DND-41 (cell line): ENCODE data around the gene FBL.

Experiments used
- ATAC-seq: fragments of 200-7000 bp; cut with Tn5 transposase; 3 replicates; pipeline ENCODE4 v1.9.1; 2021; ENCODE audit warnings: low read depth; ENCODE audit not compliant: insufficient read depth
- DNase-seq: peaks from one replicate; pipeline ENCODE4 v3.0.0-alpha.2; 2020
- H2AFZ ChIP-seq: 2 replicates; pipeline ENCODE4 v1.6.0; 2012; ENCODE audit warnings: low read depth, low read length
- H3K27ac ChIP-seq: 2 replicates; pipeline ENCODE4 v1.5.1; 2012; ENCODE audit warnings: low read length, inconsistent platforms
- H3K27me3 ChIP-seq: fragments of 200-600 bp; sonication (generic); 2 replicates; pipeline ENCODE4 v1.6.0; 2012; ENCODE audit warnings: low read length, mild to moderate bottlenecking, inconsistent platforms; ENCODE audit not compliant: insufficient read depth, poor library complexity
- H3K36me3 ChIP-seq: 2 replicates; pipeline ENCODE4 v1.5.1; 2012; ENCODE audit warnings: low read length, inconsistent platforms; ENCODE audit not compliant: insufficient read depth
- H3K4me1 ChIP-seq: 2 replicates; pipeline ENCODE4 v1.5.1; 2012; ENCODE audit warnings: mild to moderate bottlenecking, low read length; ENCODE audit not compliant: insufficient read depth
- H3K4me2 ChIP-seq: 2 replicates; pipeline ENCODE4 v1.6.0; 2012; ENCODE audit warnings: mild to moderate bottlenecking, moderate library complexity, low read length, inconsistent platforms; ENCODE audit not compliant: insufficient read depth
- H3K4me3 ChIP-seq, 2 experiments: fragments of 200-600 bp in 1 of 2; shearing (Covaris generic) in 1 of 2; 2 replicates each; pipeline ENCODE4 v1.5.1; 2012 to 2016; ENCODE audit warnings: inconsistent platforms in 2 of 2, low read length in 2 of 2, mild to moderate bottlenecking in 2 of 2, low read depth in 1 of 2, moderate library complexity in 1 of 2
- H3K79me2 ChIP-seq: 2 replicates; pipeline ENCODE4 v1.6.0; 2012; ENCODE audit warnings: low read length, inconsistent platforms; ENCODE audit not compliant: insufficient read depth
- H3K9ac ChIP-seq: 2 replicates; pipeline ENCODE4 v1.6.0; 2012; ENCODE audit warnings: low read depth, mild to moderate bottlenecking, inconsistent platforms, low read length, moderate library complexity
- H3K9me3 ChIP-seq: 2 replicates; pipeline ENCODE4 v1.5.1; 2012; ENCODE audit warnings: low read length, moderate library complexity, mild to moderate bottlenecking, inconsistent platforms; ENCODE audit not compliant: insufficient read depth, severe bottlenecking
- H4K20me1 ChIP-seq: 2 replicates; pipeline ENCODE4 v1.6.0; 2012; ENCODE audit warnings: low read length; ENCODE audit not compliant: insufficient read depth
- EZH2 ChIP-seq: IDR thresholded peaks from 3 replicates; pipeline ENCODE4 v1.6.1; 2012; ENCODE audit warnings: borderline replicate concordance, low read depth, mild to moderate bottlenecking, moderate library complexity, low read length, inconsistent platforms; ENCODE audit not compliant: severe bottlenecking
- TF ChIP-seq, protein P1 (sequence below): IDR thresholded peaks from 2 replicates; pipeline ENCODE4 v1.5.1; 2012; ENCODE audit warnings: borderline replicate concordance, low read length, moderate library complexity, mild to moderate bottlenecking; ENCODE audit not compliant: poor library complexity, severe bottlenecking; ENCODE audit errors: extremely low read depth

The FBL gene

DNA sequence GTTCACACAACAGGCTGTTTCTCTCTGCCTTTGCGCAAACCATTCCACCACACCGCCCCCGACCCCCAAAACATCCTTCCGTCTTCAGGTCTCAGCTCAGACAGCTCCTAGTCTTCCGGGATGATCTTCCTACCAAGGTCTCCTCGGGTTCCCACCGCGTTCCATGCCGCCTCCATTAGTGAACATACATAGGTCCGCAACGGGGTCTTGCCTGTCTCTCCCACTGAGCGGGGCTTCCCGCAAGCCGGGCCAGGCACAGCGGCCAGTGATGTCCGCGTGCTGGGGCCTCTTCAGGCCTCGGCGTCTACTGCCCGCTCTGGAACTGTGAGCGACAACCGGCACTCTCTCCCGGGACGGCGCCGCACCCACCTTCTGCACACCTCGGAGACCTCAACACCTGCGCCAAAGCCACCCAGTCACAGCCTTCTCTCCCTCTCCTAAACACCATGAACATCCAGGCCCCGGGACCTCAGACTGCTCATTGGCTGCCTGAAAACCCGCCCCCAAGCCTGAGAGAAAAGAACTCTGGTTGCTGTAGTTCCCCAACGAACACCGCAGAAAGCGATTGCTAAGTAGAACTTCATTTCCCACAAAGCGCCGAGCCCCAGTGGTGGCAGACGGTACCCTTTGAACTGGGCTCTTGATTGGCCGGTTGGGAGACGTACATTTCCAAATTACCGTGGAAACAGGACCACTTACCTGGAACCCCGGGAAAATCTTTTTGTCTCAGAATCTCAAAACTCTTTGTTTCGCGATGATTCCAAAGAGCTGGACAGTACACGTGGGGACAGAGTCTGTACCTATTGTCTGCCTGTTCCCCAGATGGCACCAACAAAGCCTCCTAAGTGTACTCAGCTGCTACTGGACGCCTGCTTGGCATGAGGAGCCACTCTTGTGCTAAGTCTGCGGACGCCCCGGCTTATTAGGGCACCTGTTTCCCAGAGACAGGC lies 21.8 kb downstream of the FBL start:
- DNase-seq (peak; percentile 92), ATAC-seq (peak; percentile 99)
- H3K79me2 ChIP-seq: peaks cover 10% of the 10 kb centered on the region
- H3K27me3 ChIP-seq: no peaks in the 10 kb centered on the region
- H3K9me3 ChIP-seq: no peaks in the 10 kb centered on the region
- H3K27ac ChIP-seq: peak overlapping the region; percentile 52
- H3K9ac ChIP-seq: peak overlapping the region; percentile 64
- H2AFZ ChIP-seq: peak overlapping the region; percentile 72
- no peak for TF ChIP-seq EZH2
- TF ChIP-seq, protein P1, sequence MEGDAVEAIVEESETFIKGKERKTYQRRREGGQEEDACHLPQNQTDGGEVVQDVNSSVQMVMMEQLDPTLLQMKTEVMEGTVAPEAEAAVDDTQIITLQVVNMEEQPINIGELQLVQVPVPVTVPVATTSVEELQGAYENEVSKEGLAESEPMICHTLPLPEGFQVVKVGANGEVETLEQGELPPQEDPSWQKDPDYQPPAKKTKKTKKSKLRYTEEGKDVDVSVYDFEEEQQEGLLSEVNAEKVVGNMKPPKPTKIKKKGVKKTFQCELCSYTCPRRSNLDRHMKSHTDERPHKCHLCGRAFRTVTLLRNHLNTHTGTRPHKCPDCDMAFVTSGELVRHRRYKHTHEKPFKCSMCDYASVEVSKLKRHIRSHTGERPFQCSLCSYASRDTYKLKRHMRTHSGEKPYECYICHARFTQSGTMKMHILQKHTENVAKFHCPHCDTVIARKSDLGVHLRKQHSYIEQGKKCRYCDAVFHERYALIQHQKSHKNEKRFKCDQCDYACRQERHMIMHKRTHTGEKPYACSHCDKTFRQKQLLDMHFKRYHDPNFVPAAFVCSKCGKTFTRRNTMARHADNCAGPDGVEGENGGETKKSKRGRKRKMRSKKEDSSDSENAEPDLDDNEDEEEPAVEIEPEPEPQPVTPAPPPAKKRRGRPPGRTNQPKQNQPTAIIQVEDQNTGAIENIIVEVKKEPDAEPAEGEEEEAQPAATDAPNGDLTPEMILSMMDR: no peak
- H4K20me1 ChIP-seq: no peaks in the 10 kb centered on the region
- peaks cover 27% of the 10 kb centered on the region for H3K36me3 ChIP-seq
- peak overlapping the region; percentile 87 for H3K4me2 ChIP-seq
- H3K4me1 ChIP-seq: peaks cover 20% of the 10 kb centered on the region
- peak overlapping the region; percentile 44 to 76; a peak in 3 of 4 replicates for H3K4me3 ChIP-seq

DNA sequence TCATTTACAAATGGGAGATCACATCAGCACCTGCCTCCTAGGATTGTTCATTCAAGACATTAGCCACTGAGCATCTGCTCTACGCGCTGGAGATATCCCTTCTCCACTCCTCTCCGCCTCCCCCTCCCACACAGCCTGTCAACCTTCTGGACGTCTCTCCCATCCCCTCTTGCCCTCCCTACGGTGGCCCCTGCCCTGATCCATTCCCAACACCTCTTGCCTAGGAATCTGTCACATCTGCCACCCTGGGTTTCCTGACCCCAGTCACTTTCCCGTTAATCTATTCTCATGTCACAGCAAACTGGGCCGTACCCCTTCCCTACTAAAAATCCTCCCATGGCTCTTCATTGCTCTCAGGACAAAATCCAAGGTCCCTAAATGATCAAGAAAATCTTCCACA lies 22.5 kb downstream of the FBL start:
- peak overlapping the region; percentile 72 for H2AFZ ChIP-seq

DNA sequence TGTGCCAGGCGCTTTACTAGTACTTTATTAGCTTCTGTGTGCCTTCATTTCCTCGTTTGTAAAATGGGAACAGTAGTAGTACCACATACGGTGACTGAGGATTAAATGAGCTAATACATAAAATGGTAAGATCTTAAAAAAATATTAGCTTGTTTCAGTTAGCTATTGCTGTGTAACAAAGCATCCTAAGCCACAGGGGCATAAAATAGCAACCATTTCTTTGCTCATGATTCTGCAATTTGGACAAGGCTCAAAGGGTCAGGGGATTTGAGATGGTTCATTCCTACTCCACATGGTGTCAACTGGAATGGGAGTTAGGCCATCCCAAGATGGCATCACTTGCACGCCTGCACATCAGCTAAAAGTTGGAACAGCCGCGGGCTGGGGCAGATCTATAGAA lies 25.5 kb downstream of the FBL start:
- no peak overlapping the region for H3K27ac ChIP-seq
- peaks cover 5% of the 10 kb centered on the region; the same call in 1 of the 2 replicates for H3K36me3 ChIP-seq
- peaks cover 10% of the 10 kb centered on the region for H3K79me2 ChIP-seq
- peaks cover 20% of the 10 kb centered on the region for H3K4me1 ChIP-seq
- no peak for ATAC-seq
- no peak overlapping the region for H3K4me3 ChIP-seq
- no peaks in the 10 kb centered on the region for H4K20me1 ChIP-seq
- DNase-seq: no peak
- no peak overlapping the region for H2AFZ ChIP-seq
- H3K9me3 ChIP-seq: no peaks in the 10 kb centered on the region
- TF ChIP-seq, protein P1: no peak
- TF ChIP-seq EZH2: no peak
- H3K9ac ChIP-seq: no peak overlapping the region
- no peaks in the 10 kb centered on the region for H3K27me3 ChIP-seq
- no peak overlapping the region for H3K4me2 ChIP-seq

More for the DNA sequence above, 22.5 kb downstream of the FBL start:
- ATAC-seq (no peak), DNase-seq (no peak)
- Histone ChIP-seq H3K4me3 (peak overlapping the region; percentile 44 to 76; a peak in 3 of 4 replicates), H3K79me2 (peaks cover 10% of the 10 kb centered on the region), H3K9ac (peak overlapping the region; percentile 64), H4K20me1 (no peaks in the 10 kb centered on the region), H3K4me2 (peak overlapping the region; percentile 87), H3K9me3 (no peaks in the 10 kb centered on the region), H3K4me1 (peaks cover 20% of the 10 kb centered on the region), H3K27me3 (no peaks in the 10 kb centered on the region), H3K36me3 (peaks cover 26% of the 10 kb centered on the region), H3K27ac (peak overlapping the region; percentile 52; the same call in 1 of the 2 replicates)
- TF ChIP-seq, protein P1: no peak
- no peak for TF ChIP-seq EZH2
